HG03175 (cell line): Measurements from ENCODE around the gene NR3C1.
"Not testable (repeated sequence)": the region's sequence is repeated elsewhere in the genome, so short reads cannot be mapped to it uniquely, and the experiment has no call there.

Source experiments
- ATAC-seq: cut with Tn5 transposase; IDR thresholded peaks from one replicate; pipeline ENCODE4 v1.9.1; 2021; ENCODE audit warnings: mild to moderate bottlenecking, moderate library complexity; ENCODE audit not compliant: unreplicated experiment

The NR3C1 gene

DNA sequence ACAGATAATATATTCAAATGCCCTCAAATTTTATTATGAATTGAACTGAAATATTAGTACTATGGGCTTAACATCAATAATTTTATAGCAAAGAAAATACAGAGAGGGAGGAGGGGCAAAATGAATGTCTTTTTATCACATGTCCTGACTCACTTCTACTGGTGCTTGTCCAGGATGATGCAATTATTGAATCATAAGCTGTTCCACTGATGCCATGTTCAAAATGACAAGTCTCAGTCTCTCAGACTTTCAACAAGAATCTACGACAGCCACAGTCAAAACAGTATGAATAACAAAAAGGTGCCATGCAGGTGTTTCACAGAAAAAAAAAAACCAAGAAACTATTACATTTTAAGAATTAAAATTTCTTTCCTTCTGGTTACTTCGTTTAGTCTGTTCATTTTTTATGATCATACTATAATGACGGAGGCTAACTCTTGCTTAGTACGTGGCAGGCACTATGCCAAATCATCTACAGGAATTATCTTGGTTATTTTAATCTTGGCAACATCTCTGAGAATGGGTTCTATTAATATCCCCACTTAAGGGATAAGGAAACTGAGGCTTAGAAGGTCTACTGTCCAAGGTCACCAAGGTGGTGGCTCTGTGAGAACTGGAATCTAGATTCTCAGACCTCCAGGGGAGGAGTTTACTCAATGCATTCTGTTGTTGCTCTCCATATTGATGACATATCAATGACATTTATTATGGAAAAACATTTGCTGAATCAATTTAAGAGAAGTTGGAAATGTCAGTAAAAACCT lies 61.5 kb downstream of the NR3C1 start:
- no peak for ATAC-seq

DNA sequence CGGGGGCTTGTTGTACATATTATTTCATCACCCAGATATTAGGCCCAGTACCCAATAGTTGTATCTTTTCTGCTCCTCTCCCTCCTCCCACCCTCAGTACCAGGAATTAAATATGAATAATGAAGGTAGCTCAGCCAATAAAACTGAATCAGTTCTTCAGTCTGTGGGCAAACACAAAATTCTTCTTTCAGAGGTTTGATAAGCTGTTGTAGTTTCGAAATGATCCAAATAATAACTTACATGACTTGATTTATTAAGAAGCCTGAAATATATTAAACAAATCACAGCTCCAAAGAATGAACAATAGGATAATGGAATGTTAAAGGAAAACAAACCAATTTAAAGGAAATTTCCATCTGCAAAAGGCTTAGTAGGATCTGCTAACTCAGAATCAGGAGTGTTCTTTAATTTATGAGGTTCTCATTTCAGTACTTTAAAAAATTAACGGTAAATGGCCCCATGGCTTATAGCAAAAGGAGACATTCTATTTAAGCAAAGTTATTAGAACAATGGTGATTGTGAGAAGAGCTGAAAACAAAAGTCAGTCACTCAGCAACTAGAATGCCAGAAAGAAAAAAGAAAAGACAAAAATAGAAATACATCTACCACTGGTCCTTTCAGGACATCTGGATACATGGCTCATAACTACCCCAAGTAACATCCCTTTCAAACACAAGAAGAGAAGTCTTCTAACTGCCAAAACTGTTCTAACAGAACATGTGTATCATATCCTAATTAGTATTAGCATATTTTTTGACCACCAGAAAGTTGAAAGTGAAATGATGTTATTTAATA lies 62.4 kb downstream of the NR3C1 start:
- no peak for ATAC-seq

DNA sequence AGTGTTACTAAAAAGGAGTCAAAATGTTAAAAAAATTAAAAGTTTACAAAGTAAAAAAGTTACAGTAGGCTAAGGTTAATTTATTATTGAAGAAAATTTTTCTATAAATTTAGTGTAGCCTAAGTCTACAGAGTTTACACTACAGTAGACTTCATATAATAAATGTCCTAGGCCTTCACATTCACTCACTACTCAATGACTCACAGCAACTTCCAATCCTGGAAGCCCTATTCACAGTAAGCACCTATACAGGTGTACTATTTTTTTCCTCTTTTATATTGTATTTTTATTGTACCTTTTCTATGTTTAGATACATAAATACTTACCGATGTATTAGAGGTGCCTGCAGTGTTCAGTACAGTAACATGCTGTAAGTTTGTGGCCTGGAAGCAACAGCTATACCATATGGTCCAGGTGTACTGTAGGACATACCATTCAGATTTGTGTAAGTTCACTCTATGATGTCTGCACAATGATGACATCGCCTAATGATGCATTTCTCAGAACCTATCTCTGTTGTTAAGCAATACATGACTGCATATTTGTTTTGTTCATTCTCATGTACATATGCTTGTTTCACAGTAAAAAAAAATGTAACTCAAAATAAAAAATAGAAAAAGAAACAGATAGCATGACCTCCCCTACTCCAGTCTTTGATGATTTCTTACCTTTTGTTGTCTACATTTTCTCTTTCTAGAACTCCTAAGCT lies 64.7 kb downstream of the NR3C1 start:
- no peak for ATAC-seq

DNA sequence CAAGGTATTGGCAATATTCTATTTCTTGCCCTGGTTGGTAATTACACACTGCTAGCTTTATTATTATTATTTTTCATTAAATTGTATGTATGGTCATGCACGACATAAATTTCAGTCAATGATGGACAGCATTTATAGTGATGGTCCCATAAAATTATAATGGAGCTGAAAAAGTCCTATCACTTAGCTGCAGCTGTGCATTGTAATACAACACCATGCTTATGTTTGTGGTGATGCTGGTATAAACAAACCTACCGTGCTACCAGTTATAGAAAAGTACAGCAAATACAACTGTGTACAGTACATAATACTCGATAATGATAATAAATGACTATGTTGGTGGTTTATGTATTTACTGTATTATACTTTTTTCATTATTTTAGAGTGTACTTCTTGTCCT lies 65.5 kb downstream of the NR3C1 start:
- no peak for ATAC-seq

DNA sequence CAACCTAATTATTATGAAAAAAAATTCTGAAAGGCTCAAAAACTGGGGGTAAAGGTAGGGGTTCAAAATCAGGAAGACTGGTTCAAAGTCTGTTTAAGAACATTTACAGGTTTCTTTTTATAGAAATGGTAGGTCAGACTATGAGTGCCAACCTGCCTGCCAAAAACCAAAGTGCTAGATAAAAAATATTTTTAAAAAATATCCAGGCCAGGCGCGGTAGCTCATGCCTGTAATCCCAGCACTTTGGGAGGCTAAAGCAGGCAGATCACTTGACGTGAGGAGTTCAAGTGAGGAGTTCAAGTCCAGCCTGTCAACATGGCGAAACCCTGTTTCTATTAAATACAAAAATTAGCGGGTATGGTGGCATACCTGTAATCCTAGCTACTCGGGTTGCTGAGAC lies 67.0 kb downstream of the NR3C1 start:
- no peak for ATAC-seq

DNA sequence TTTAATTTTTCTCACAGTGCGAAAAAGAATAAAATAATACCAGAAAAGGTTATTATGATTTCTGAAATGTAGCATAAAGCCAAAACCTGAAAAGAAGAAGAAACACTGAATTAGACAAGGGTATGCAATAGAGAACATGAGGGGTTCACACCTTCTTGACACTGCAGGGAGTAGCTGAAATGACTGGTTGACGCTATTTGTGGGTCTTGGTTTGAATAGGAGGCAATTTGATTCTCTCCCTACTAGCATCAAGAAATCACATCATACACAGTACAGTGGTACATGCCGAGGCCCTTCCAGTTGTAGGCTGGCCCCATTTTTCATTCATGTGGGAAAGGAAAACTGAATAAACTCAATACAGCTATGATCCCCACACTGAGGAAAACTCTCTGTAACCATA lies 68.6 kb downstream of the NR3C1 start:
- no peak for ATAC-seq

DNA sequence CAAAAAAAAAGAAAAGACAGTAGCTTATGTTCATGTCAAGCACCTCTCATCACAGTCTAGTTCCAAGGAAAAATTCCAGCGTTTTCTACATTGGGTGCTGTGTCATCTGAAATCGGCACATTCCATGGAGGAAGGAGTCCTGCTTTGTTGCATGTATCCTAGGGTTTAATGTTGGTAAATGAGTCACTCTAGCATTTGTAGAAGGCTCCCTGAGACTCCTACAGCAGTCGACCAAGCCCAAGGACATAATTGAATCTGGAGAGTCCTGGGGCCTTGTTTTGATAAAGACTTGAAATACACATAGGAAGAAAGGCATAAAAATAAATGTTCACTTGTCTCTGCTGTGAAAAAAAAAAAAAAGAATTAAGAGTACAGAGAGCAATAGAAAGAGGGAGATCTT lies 69.1 kb downstream of the NR3C1 start:
- not testable (repeated sequence) for ATAC-seq

DNA sequence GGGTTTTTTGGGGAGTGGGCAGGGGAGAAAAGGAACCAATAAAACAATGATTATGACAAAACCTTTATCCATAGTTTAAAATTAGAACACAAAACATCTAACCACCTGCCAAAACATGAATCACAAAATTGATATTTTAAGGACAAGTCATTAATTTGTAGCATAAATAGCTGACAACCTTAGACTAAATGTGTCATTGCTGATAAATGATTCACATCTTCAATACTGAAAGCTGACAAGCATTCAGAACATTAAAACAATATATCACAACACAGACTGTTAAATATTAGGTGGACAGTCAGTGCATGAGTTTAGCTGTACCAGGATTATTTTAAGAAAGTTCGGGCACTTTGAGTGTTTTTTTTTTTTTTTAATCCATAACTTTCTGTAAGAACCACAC lies 71.5 kb downstream of the NR3C1 start:
- ATAC-seq = no peak

DNA sequence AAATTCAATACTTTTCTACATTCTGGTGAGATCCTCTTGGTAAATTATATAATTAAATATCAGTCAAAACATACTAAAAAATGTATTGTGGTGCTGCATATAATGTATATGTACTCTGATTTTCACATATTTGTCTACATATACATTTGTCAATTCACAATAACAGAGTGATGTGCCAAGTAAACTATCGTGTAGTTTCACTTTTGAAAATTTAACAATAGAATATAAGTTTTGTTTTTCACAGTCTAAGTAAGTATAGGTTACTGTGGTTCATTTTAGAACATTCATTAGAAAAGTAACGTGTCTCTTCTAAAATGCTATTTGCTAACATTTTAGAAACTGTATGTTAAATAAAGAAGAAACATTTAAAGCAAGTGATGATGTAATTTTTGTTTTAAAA lies 73.6 kb downstream of the NR3C1 start:
- no peak for ATAC-seq

DNA sequence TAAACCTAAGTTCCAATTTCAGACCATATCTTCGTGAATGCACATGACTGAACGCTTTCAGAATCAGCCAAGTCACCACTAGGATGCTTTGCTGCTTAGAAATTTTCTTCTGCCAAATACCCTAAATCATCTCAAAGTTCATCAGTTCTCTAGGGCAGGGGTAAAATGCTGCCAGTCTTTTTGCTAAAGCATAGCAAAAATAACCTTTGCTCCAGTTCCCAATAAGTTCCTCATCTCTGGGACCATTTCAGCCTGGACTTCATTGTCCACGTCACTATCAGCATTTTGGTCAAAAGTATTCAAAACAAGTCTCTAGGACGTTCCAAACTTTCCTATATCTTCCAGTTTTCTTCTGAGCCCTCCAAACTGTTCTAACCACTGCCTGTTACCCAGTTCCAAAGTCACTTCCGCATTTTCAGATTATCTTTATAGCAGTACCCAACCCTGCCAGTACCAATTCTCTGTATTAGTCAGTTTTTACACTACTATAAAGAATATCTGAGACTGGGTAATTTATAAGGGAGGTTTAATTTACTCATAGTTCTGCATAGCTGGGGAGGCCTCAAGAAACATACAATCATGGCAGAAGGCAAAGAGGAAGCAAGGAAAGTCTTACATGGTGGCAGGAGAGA lies 74.8 kb downstream of the NR3C1 start:
- no peak for ATAC-seq

DNA sequence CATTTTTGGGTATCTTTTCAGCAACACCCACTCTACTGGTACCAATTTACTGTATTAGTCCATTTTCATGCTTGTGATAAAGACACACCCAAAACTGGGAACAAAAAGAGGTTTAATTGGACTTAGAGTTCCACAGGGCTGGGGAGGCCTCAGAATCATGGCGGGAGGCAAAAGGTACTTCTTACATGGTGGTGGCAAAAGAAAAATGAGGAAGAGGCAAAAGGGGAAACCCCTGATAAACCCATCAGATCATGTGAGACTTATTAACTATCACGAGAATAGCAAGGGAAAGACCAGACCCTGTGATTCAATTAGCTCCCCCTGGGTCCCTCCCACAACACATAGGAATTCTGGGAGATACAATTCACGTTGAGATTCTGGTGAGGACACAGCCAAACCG lies 78.4 kb downstream of the NR3C1 start:
- not testable (repeated sequence) for ATAC-seq

DNA sequence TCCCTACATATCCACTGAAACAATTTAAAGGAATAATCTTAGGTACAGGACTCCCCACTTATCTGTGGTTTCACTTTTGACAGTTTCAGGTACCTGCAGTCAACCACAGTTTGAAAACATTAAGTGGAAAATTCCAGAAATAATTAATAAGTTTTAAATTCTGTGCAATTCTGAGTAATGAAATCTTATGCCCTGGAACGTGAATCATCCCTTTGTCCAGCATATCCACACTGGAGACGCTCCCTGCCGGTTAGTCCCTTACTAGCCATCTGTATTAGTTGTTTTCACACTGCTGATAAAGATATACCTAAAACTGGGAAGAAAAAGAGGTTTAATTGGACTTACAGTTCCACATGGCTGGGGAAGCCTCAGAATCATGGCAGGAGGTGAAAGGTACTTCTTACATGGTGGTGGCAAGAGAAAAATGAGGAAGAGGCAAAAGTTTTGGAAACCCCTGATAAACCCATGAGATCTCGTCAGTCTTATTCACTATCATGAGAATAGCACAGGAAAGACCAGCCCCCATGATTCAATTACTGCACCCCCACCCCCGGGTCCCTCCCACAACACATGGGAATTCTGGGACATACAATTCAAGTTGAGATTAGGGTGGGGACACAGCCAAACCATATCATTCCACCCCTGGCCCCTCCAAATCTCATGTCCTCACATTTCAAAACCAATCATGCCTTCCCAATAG lies 80.4 kb downstream of the NR3C1 start:
- ATAC-seq = not testable (repeated sequence)

DNA sequence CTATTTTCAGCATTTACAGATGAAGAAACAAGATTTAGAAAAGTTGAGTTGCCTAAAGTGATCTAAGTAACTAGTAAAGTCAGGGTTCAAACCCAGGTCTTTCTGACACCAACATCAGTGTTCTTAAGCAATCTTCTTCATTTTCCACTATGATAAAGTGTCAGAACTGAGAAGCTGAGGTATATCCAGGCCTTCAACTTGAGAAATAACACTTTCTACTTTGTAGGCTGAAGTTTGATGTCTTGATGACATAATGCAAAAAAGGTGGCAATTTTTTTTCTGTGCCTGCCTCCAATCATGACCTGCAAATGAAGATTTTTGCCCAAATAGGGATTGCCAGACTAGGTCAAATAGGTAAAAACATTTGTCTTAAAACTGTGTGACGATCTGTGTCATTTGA lies 81.3 kb downstream of the NR3C1 start:
- no peak for ATAC-seq

DNA sequence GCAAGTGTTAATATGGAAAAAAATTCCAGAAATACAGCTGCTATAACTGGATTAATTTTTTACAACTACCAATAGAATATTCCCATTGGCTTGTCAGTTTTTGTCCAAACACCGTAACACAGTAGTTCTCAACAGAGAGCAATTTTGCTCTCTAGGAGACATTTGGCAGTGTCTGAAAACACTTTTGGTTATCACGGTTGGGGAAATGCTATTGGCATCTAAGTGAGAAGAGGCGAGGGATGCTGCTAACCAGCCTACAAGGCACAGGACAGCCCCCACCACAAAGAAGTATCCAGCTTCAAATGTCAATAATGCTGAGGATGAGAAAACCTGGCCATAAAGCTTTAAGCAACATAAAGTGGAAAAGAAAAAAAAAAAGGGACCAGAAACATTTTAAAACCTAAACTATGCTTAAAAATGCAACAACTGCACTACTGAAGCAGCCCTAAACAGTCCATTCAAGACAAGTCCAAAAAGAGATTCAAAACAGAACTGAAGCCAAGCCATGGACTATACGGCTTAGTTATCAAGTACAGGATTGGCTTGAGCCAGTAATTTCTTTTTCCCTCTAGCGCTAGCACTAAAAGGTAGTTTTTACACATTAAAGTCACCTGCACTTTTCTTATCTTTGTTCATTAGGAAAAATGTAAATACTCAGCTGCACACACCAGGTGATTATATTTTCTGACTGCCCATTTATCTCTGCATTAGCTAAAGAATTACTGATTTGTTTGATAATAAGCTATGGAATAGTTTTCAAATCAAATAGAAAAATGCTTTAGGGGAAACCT lies 83.9 kb downstream of the NR3C1 start:
- no peak for ATAC-seq

DNA sequence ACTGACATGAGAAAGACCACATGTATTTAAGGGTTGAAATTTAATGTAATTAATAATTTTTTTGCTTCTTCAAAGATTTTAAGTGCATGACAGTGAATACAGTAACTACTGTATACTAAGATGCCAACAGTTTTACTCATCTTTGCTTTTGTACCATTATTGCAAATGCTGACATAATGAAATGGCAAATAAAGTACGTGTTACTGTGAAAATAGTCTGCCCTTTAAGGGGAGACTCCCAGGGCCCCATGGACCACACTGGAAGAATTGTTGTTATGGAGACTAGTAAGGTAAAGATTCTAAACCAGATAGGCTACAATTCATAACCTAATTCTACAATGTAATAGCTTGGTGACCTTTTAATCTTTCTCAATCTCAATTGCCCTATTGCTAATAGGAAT lies 84.7 kb downstream of the NR3C1 start:
- no peak for ATAC-seq

DNA sequence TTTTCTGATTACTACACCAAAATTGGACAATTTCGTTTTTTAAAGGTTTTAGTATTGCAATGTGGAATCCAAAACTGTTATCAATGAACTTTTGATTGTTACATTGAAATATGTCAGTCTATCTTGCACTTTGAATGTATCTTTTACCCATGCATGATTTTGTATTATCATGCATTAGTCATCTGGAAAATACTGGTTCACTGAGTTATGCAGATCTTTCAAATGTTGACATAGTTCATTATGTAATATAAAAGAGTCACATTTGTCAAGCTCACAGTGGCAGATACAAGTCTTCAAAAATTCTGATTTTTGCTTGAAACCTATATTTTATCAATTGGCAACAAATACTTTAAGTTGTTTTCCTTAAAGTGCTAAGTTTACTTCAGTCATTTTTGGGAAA lies 85.2 kb downstream of the NR3C1 start:
- no peak for ATAC-seq

DNA sequence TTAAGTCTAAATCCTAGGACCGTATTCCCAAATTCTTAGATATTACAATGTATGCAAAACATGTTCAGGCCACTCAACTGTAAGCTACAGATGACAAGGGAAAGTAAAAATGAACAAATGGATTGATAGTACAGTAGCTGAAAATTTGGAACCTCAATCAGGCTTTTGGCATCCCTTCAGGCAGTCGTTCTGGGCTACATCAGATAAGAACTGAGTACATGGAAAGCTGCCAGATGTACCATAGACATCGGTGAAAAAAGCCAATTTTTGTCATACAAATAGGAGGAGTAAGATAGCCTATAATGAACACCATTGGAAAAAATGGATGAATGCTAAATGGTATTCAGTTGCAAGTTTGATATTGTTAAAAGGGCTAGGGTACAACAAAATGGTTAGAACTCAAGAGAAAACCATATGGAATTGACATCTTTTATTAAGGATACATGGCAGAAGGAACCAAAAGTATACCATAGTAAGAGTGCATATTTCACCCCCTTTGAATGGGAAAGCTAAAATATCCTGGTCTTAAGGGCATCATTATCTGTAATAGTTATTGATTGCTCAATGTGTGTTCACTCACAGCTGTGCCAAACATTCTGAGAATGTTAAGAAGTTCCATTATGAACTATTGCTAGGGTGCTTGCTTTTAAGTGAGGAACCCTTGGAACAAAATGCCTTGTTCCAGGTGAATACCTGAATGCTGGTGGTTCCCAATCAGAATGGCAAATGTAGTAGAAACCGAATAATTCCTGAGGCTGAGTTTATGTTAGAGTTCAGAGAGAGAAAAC lies 86.4 kb downstream of the NR3C1 start:
- no peak for ATAC-seq

DNA sequence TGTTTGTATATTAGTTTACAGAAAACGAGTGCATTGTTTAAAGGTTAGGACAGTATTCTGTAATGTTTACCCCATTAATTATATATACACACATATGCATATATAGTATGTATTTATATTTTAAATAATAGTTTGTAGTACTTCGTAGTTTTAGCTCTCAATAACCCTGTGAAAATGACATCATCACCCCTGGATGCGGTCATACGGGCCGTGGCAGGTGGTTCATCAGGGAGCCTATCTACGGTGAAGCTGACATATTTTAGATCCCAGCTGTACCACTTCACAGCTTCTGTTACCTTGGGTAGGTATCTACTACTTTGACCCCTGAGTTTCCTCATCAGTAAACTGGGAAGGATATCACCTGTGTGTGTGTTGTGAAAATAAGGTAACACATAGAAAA lies 87.1 kb downstream of the NR3C1 start:
- no peak for ATAC-seq

DNA sequence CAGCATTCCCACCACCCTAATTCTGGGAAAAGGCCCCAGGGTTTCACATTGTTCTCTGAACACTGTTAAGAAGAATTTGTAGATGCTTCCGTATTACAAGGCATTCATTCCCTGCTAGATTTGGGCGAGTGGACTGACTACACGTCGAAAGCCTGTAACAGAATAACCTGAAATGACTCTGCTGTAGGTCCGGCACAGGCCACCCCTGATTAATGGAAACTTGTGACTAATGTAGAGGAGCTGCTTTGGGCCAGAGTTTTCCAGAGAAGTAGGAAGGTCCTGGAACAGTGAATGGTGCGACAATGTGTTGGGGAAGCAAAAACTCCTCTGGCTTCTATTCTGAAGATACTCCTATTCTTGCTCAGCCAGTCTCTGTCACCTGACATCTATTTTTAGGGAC lies 87.6 kb downstream of the NR3C1 start:
- no peak for ATAC-seq
